Naive thymus-derived CD4-positive, alpha-beta T cell (primary cell): ENCODE measurements around the gene LDLRAD4. TPM values are rescaled to one million over a fixed set of nuclear protein-coding genes. Genes with fewer than 3 reads are reported as not detected.
"Not testable (repeated sequence)": the region's sequence is repeated elsewhere in the genome, so short reads cannot be mapped to it uniquely, and the experiment has no call there.

Source experiments
- ATAC-seq: fragments of 150-1000 bp; cut with Tn5 transposase; 2 replicates; pipeline ENCODE4 v1.10.0; 2021; ENCODE audit warnings: mild to moderate bottlenecking, moderate library complexity
- CTCF ChIA-PET: fragments of 350-600 bp; sonication (Branson Sonifier 250); formaldehyde crosslinking; loops from one replicate; lab custom pipeline; 2021; ENCODE audit warnings: antibody characterized with exemption; lab: Charles Lee
- POLR2A ChIA-PET: fragments of 350-600 bp; sonication (Branson Sonifier 250); formaldehyde crosslinking; loops from one replicate; lab custom pipeline; 2021; ENCODE audit warnings: antibody characterized with exemption, inconsistent platforms; lab: Charles Lee
- DNase-seq, 9 donors: peaks; one replicate each; pipeline versions ENCODE4 v3.0.0 to v3.0.0-alpha.2; 2020 to 2022; ENCODE audit warnings: mixed read lengths in 1 of 9
- H3K27ac ChIP-seq: one replicate; pipeline ENCODE4 v1.7.0; 2013; ENCODE audit warnings: mild to moderate bottlenecking, low read depth, low read length, moderate library complexity
- H3K27me3 ChIP-seq, 2 donors: one replicate each; pipeline ENCODE4 v1.7.0; 2013; ENCODE audit warnings: low read length in 2 of 2, mild to moderate bottlenecking in 2 of 2, moderate library complexity in 2 of 2; ENCODE audit not compliant: control insufficient read depth in 2 of 2, insufficient read depth in 2 of 2
- H3K36me3 ChIP-seq, 3 experiments: 1 replicate in 2 of 3; 2 replicates in 1 of 3; pipeline ENCODE4 v1.7.0; 2013; ENCODE audit warnings: low read length in 3 of 3, mild to moderate bottlenecking in 3 of 3, moderate library complexity in 1 of 3; ENCODE audit not compliant: insufficient read depth in 3 of 3, control insufficient read depth in 2 of 3
- H3K4me1 ChIP-seq, 2 donors: one replicate each; pipeline ENCODE4 v1.7.0; 2013; ENCODE audit warnings: low read length in 2 of 2, mild to moderate bottlenecking in 2 of 2, moderate library complexity in 1 of 2; ENCODE audit not compliant: control insufficient read depth in 2 of 2, insufficient read depth in 2 of 2
- H3K4me3 ChIP-seq: 2 replicates; pipeline ENCODE4 v1.7.0; 2013; ENCODE audit warnings: mild to moderate bottlenecking, low read length
- H3K9me3 ChIP-seq, 3 experiments: 1 replicate in 2 of 3; 2 replicates in 1 of 3; pipeline ENCODE4 v1.7.0; 2013; ENCODE audit warnings: low read length in 3 of 3; ENCODE audit not compliant: control insufficient read depth in 2 of 3
- H3K27ac Mint-ChIP-seq, 9 donors: one replicate each; pipeline ENCODE4 v1.8.0; 2020 to 2022; ENCODE audit warnings: mixed read lengths in 9 of 9, mild to moderate bottlenecking in 8 of 9, moderate library complexity in 5 of 9, inconsistent platforms in 2 of 9
- H3K27me3 Mint-ChIP-seq, 5 donors: one replicate each; pipeline ENCODE4 v1.8.0; 2021 to 2022; ENCODE audit warnings: mixed read lengths in 5 of 5, mild to moderate bottlenecking in 1 of 5
- H3K36me3 Mint-ChIP-seq, 5 donors: one replicate each; pipeline ENCODE4 v1.8.0; 2020 to 2022; ENCODE audit warnings: mixed read lengths in 5 of 5, mild to moderate bottlenecking in 3 of 5, inconsistent platforms in 1 of 5
- H3K4me1 Mint-ChIP-seq, 7 donors: one replicate each; pipeline ENCODE4 v1.8.0; 2020 to 2022; ENCODE audit warnings: mixed read lengths in 7 of 7, mild to moderate bottlenecking in 3 of 7, inconsistent platforms in 1 of 7
- H3K4me3 Mint-ChIP-seq, 10 donors: one replicate each; pipeline ENCODE4 v1.8.0; 2020 to 2022; ENCODE audit warnings: mild to moderate bottlenecking in 10 of 10, mixed read lengths in 10 of 10, moderate library complexity in 6 of 10, inconsistent platforms in 2 of 10
- H3K9me3 Mint-ChIP-seq, 11 donors: one replicate each; pipeline ENCODE4 v1.8.0; 2020 to 2022; ENCODE audit warnings: mixed read lengths in 11 of 11, mild to moderate bottlenecking in 4 of 11, inconsistent platforms in 1 of 11, moderate library complexity in 1 of 11
- intact Hi-C, 2 donors: fragments of 100-400 bp; cut with micrococcal nuclease; formaldehyde crosslinking; loops; one replicate each; pipeline ENCODE4 v1.15.1; 2023
- polyA plus RNA-seq, 2 donors: library from polyadenylated mRNA; unstranded; fragments of 300-500 nt; fragmentation: Illumina TruSeq; gene quantifications; one replicate each; pipeline ENCODE4 v1.2.3, GENCODE V29; 2021
- total RNA-seq, 6 experiments: library from RNA in 5 of 6; stranded (reverse) in 5 of 6; gene quantifications; 1 replicate in 5 of 6; 2 replicates in 1 of 6; pipeline ENCODE4 v1.2.3 and lab custom pipeline; 2021 to 2026

The LDLRAD4 gene
- total and polyA plus RNA-seq, 7 experiments from 2014 or later: 13.0 to 84.3 (median 53.7) TPM

- no peak overlapping the region for H3K4me3 ChIP-seq
- H3K36me3 ChIP-seq: no peaks in the 10 kb centered on the region
- H3K27me3 ChIP-seq: no peaks in the 10 kb centered on the region
- H3K4me1 ChIP-seq: peaks cover 0 to 8% of the 10 kb centered on the region in 2 donors
- ChIA-PET CTCF (no interaction called here), POLR2A (no interaction called here)
- H3K9me3 ChIP-seq: no peaks in the 10 kb centered on the region
- intact Hi-C loops: no loop called here
- H3K27ac ChIP-seq: no peak overlapping the region
- Mint-ChIP-seq H3K27ac (peak overlapping the region in 1 of 9 donors; percentile 25), H3K9me3 (peaks cover 0 to 5% (median 0%) of the 10 kb centered on the region in 11 donors), H3K27me3 (no peaks in the 10 kb centered on the region), H3K4me3 (no peak overlapping the region), H3K4me1 (peaks cover 14 to 35% (median 27%) of the 10 kb centered on the region in 7 donors), H3K36me3 (peaks cover 0 to 11% (median 7%) of the 10 kb centered on the region in 5 donors)
- no peak for ATAC-seq
- no peak for DNase-seq
Observed at GRCh38 chr18:13606604-13607254, 388.2 kb downstream of the LDLRAD4 start.

- Mint-ChIP-seq H3K4me1 (peaks cover 26 to 48% (median 41%) of the 10 kb centered on the region in 7 donors), H3K27ac (peak overlapping the region in 7 of 9 donors; percentile 49 to 82 (median 71))
- H3K36me3 ChIP-seq, ATAC-seq, CTCF ChIA-PET, H3K9me3 ChIP-seq, H3K9me3 Mint-ChIP-seq, H3K36me3 Mint-ChIP-seq, H3K27ac ChIP-seq, H3K4me3 Mint-ChIP-seq, intact Hi-C loops, DNase-seq, H3K27me3 Mint-ChIP-seq, H3K27me3 ChIP-seq, H3K4me3 ChIP-seq: not testable (repeated sequence)
- peaks cover 8 to 14% of the 10 kb centered on the region in 2 donors for H3K4me1 ChIP-seq
- POLR2A ChIA-PET: interaction anchor here (0.9 kb wide), 1 partner anchor 389 kb away, joined by 3 read pairs; no protein-coding TSS in a partner anchor
Observed at GRCh38 chr18:13608024-13608562, 389.5 kb downstream of the LDLRAD4 start.

GRCh38 chr18:13608791-13609532 is 390.4 kb downstream of the LDLRAD4 start:
- ChIA-PET CTCF (no interaction called here), POLR2A (interaction anchor here (0.8 to 1.1 kb wide), 3 partner anchors 8 to 389 kb away, joined by 3 to 4 read pairs (median 3); no protein-coding TSS in a partner anchor)
- Histone ChIP-seq H3K9me3 (no peaks in the 10 kb centered on the region), H3K27me3 (no peaks in the 10 kb centered on the region), H3K4me1 (peaks cover 16 to 23% of the 10 kb centered on the region in 2 donors), H3K4me3 (peak overlapping the region; percentile 13), H3K27ac (peak overlapping the region; percentile 17), H3K36me3 (no peaks in the 10 kb centered on the region)
- intact Hi-C loops: no loop called here
- H3K27ac Mint-ChIP-seq: peak overlapping the region; percentile 52 to 90 (median 75)
- H3K36me3 Mint-ChIP-seq: peaks cover 0 to 7% (median 0%) of the 10 kb centered on the region in 5 donors
- peak in 2 of 9 donors; percentile 17 to 23 for DNase-seq
- H3K27me3 Mint-ChIP-seq: no peaks in the 10 kb centered on the region
- peaks cover 0 to 5% (median 0%) of the 10 kb centered on the region in 11 donors for H3K9me3 Mint-ChIP-seq
- peak; percentile 12 for ATAC-seq
- peak overlapping the region in 5 of 10 donors; percentile 9 to 68 (median 40) for H3K4me3 Mint-ChIP-seq
- peaks cover 35 to 57% (median 49%) of the 10 kb centered on the region in 7 donors for H3K4me1 Mint-ChIP-seq

GRCh38 chr18:13610555-13611141 is 392.1 kb downstream of the LDLRAD4 start:
- CTCF ChIA-PET: interaction anchor here (2.8 kb wide), 1 partner anchor 394 kb away, joined by 12 read pairs; no protein-coding TSS in a partner anchor
- Histone ChIP-seq H3K4me1 (peaks cover 32 to 40% of the 10 kb centered on the region in 2 donors), H3K27me3 (no peaks in the 10 kb centered on the region), H3K36me3 (no peaks in the 10 kb centered on the region), H3K27ac (no peak overlapping the region), H3K4me3 (no peak overlapping the region), H3K9me3 (no peaks in the 10 kb centered on the region)
- H3K27me3 Mint-ChIP-seq: no peaks in the 10 kb centered on the region
- POLR2A ChIA-PET: interaction anchor here (0.6 kb wide), 1 partner anchor 29 kb away, joined by 3 read pairs; no protein-coding TSS in a partner anchor
- ATAC-seq (no peak), DNase-seq (no peak)
- intact Hi-C loops: loop anchor here (5.0 to 10.0 kb wide), 8 partner anchors 33 to 908 kb away; partner anchors contain the start of genes CEP192 (in 1 of the 2), CEP76 (in 1 of the 2) and PSMG2 (in 1 of the 2)
- H3K4me3 Mint-ChIP-seq: peak overlapping the region; percentile 82 to 97 (median 90)
- H3K4me1 Mint-ChIP-seq: peaks cover 50 to 74% (median 66%) of the 10 kb centered on the region in 7 donors
- H3K27ac Mint-ChIP-seq: peak overlapping the region; percentile 77 to 96 (median 86)
- peaks cover 0 to 12% (median 0%) of the 10 kb centered on the region in 5 donors for H3K36me3 Mint-ChIP-seq
- H3K9me3 Mint-ChIP-seq: peaks cover 0 to 5% (median 0%) of the 10 kb centered on the region in 11 donors

GRCh38 chr18:13611142-13611600 is 392.6 kb downstream of the LDLRAD4 start:
- ChIA-PET CTCF (interaction anchor here (2.8 kb wide), 1 partner anchor 395 kb away, joined by 12 read pairs; no protein-coding TSS in a partner anchor), POLR2A (no interaction called here)
- Mint-ChIP-seq H3K36me3 (peaks cover 0 to 16% (median 0%) of the 10 kb centered on the region in 5 donors), H3K27me3 (no peaks in the 10 kb centered on the region), H3K9me3 (peaks cover 0 to 5% (median 0%) of the 10 kb centered on the region in 11 donors), H3K4me1 (peaks cover 53 to 79% (median 72%) of the 10 kb centered on the region in 7 donors), H3K27ac (peak overlapping the region; percentile 77 to 96 (median 86)), H3K4me3 (peak overlapping the region; percentile 82 to 97 (median 90))
- no peaks in the 10 kb centered on the region for H3K36me3 ChIP-seq
- H3K4me1 ChIP-seq: peaks cover 34 to 45% of the 10 kb centered on the region in 2 donors
- H3K4me3 ChIP-seq: peak overlapping the region; percentile 36
- H3K27me3 ChIP-seq: no peaks in the 10 kb centered on the region
- intact Hi-C loops: loop anchor here (5.0 to 10.0 kb wide), 8 partner anchors 34 to 909 kb away; partner anchors contain the start of genes CEP192 (in 1 of the 2), CEP76 (in 1 of the 2) and PSMG2 (in 1 of the 2)
- H3K27ac ChIP-seq: peak overlapping the region; percentile 61
- H3K9me3 ChIP-seq: no peaks in the 10 kb centered on the region
- ATAC-seq (peak; percentile 44), DNase-seq (peak in 5 of 9 donors; percentile 14 to 42 (median 27))
